ENCODE data around the gene HMGN4. TPM values are rescaled to one million over a fixed set of nuclear protein-coding genes. Genes with fewer than 3 reads are reported as not detected.

The HMGN4 gene
- total and polyA plus RNA-seq, 9 of the 15 experiments (the other 6 are each of a cell fraction or from before 2014, with no cell fraction given), result 35.4 to 134 (median 94.1) TPM

GRCh38 chr6:26520850-26521599, 17.1 kb upstream of the HMGN4 start:
- ChIA-PET POLR2A (interaction anchor here (0.6 to 3.1 kb wide), 9 partner anchors 8 to 316 kb away, joined by 3 to 21 read pairs (median 4); partner anchors contain the start of gene HMGN4), CTCF (ENCODE audit: low intra/inter-chr PET ratio) (interaction anchor here (1.2 to 1.3 kb wide), 2 partner anchors 75 to 180 kb away, joined by 5 read pairs; no protein-coding TSS in a partner anchor)
- BruUV-seq (replicated peaks), result no TSS peak
- TF ChIP-seq GTF2E2 (tag; IDR thresholded peaks at IDR 0.05), result 0 out of 2 replicates have a peak, but pooled peaks have one; percentile 45
- TF ChIP-seq CEBPZ (IDR thresholded peaks at IDR 0.05; ENCODE audit: borderline replicate concordance, low read depth, low read length), result no peak
- TF ChIP-seq KDM2B (CRISPR knock-in tag; IDR thresholded peaks at IDR 0.05), result peak; percentile 75
- TF ChIP-seq NFATC3 (IDR thresholded peaks at IDR 0.05), result 0 out of 2 replicates have a peak, but pooled peaks have one; percentile 73
- 0 out of 2 replicates have a peak, but pooled peaks have one; percentile 11 for TF ChIP-seq CBX5 (IDR thresholded peaks at IDR 0.05; ENCODE audit: borderline replicate concordance, low read depth)
- TF ChIP-seq NRF1 (conservative IDR thresholded peaks at IDR 0.05 in 1 of 2, IDR thresholded peaks at IDR 0.05 in 1 of 2), result no peak; a peak in 1 of 4 replicates
- TF ChIP-seq CXXC5 (CRISPR knock-in tag; IDR thresholded peaks at IDR 0.05), result no peak
- TF ChIP-seq TCF7 (IDR thresholded peaks at IDR 0.05; ENCODE audit: borderline replicate concordance), result no peak
- TF ChIP-seq ARNT (IDR thresholded peaks at IDR 0.05), result peak; percentile 82 to 91
- peak; percentile 5; the same call in 1 of the 2 replicates for TF ChIP-seq SUPT5H (IDR thresholded peaks at IDR 0.05)
- no peak for TF ChIP-seq ZNF695 (CRISPR knock-in tag; IDR thresholded peaks at IDR 0.05)
- TF ChIP-seq ZNF717 (CRISPR knock-in tag; IDR thresholded peaks at IDR 0.05), result no peak
- no peak for TF ChIP-seq HMGN3 (IDR thresholded peaks at IDR 0.05; ENCODE audit: borderline replicate concordance, extremely low read depth, insufficient read length, low read depth, low read length)
- 0 out of 2 replicates have a peak, but pooled peaks have one; percentile 71 for TF ChIP-seq TOE1 (IDR thresholded peaks at IDR 0.05; ENCODE audit: borderline replicate concordance)
- TF ChIP-seq TOE1 (CRISPR knock-in tag; IDR thresholded peaks at IDR 0.05; ENCODE audit: borderline replicate concordance, low read depth), result no peak
- TF ChIP-seq YY1 (IDR thresholded peaks at IDR 0.05; ENCODE audit: borderline replicate concordance in 1 of 3, control insufficient read depth in 1 of 3, extremely low read depth in 1 of 3, insufficient read depth in 3 of 3, insufficient read length in 1 of 3, insufficient replicate concordance in 2 of 3, low read depth in 1 of 3, low read length in 2 of 3), result peak in 1 of 3 experiments; percentile 59
- TF ChIP-seq, protein P1, sequence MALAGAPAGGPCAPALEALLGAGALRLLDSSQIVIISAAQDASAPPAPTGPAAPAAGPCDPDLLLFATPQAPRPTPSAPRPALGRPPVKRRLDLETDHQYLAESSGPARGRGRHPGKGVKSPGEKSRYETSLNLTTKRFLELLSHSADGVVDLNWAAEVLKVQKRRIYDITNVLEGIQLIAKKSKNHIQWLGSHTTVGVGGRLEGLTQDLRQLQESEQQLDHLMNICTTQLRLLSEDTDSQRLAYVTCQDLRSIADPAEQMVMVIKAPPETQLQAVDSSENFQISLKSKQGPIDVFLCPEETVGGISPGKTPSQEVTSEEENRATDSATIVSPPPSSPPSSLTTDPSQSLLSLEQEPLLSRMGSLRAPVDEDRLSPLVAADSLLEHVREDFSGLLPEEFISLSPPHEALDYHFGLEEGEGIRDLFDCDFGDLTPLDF (CRISPR knock-in tag; IDR thresholded peaks at IDR 0.05), result no peak

More at GRCh38 chr6:26520850-26521599, 17.1 kb upstream of the HMGN4 start:
- H3K27ac ChIP-seq (ENCODE audit: extremely low read depth, low read depth, low read length), result peak overlapping the region; percentile 98
- WGBS (ENCODE audit: insufficient coverage, low coverage, missing lambda C conversion rate), result 1% methylated on average over 44 of the region's 49 CpGs
- peak overlapping the region; percentile 68 to 96 for H3K9ac ChIP-seq (ENCODE audit: insufficient read depth in 1 of 2, low read depth in 2 of 2, low read length in 2 of 2)
- FAIRE-seq, result no peak
- DNase-seq (ENCODE audit: extremely low read depth in 1 of 4, low spot score in 3 of 4), result peak; percentile 94 to 98 (median 98)
- H3K4me1 ChIP-seq (replicated peaks in 1 of 2; ENCODE audit: control insufficient read depth in 2 of 2, insufficient read depth in 2 of 2, low read length in 2 of 2), result peaks cover 13 to 28% of the 10 kb centered on the region in 2 experiments; a peak in 4 of 5 replicates
- H2AFZ ChIP-seq (ENCODE audit: low read depth, low read length), result peak overlapping the region; percentile 93
- H3K27me3 ChIP-seq (ENCODE audit: control insufficient read depth in 2 of 2, insufficient read depth in 2 of 2, low read length in 2 of 2), result no peaks in the 10 kb centered on the region
- peak; percentile 78 for ATAC-seq
- H3K36me3 ChIP-seq (ENCODE audit: control insufficient read depth, insufficient read depth, low read length), result no peaks in the 10 kb centered on the region; the same call in 2 of the 3 replicates
- in situ Hi-C loops (cut with MboI) (no loop called here), intact Hi-C loops (cut with micrococcal nuclease) (loop anchor here (1.0 to 2.0 kb wide), 3 partner anchors 16 to 74 kb away; no protein-coding TSS in a partner anchor)
- peak overlapping the region; percentile 70 for H3K4me3 ChIP-seq
- H3K9me1 ChIP-seq (ENCODE audit: control insufficient read depth, insufficient read depth, low read length), result no peaks in the 10 kb centered on the region
- H3K9me3 ChIP-seq (replicated peaks; ENCODE audit: control insufficient read depth, insufficient read depth, low read depth, low read length), result no peaks in the 10 kb centered on the region
- H3K79me2 ChIP-seq (ENCODE audit: control insufficient read depth, insufficient read depth, low read length), result peaks cover 38% of the 10 kb centered on the region
- H4K20me1 ChIP-seq (replicated peaks; ENCODE audit: control insufficient read depth, insufficient read depth, low read length), result no peaks in the 10 kb centered on the region
- H3K4me2 ChIP-seq (ENCODE audit: insufficient read depth, low read length), result peak overlapping the region; percentile 94

Measured in K562 (cell line).